NOMO-1 treated with DMSO at 0.1 percent for 48 hours (cell line): ENCODE results near the gene ARL5B.

Experiments
- DNase-seq: peaks from one replicate; lab custom pipeline; 2025; ENCODE audit not compliant: unreplicated experiment; lab: John Stamatoyannopoulos, UW

Gene ARL5B

DNA sequence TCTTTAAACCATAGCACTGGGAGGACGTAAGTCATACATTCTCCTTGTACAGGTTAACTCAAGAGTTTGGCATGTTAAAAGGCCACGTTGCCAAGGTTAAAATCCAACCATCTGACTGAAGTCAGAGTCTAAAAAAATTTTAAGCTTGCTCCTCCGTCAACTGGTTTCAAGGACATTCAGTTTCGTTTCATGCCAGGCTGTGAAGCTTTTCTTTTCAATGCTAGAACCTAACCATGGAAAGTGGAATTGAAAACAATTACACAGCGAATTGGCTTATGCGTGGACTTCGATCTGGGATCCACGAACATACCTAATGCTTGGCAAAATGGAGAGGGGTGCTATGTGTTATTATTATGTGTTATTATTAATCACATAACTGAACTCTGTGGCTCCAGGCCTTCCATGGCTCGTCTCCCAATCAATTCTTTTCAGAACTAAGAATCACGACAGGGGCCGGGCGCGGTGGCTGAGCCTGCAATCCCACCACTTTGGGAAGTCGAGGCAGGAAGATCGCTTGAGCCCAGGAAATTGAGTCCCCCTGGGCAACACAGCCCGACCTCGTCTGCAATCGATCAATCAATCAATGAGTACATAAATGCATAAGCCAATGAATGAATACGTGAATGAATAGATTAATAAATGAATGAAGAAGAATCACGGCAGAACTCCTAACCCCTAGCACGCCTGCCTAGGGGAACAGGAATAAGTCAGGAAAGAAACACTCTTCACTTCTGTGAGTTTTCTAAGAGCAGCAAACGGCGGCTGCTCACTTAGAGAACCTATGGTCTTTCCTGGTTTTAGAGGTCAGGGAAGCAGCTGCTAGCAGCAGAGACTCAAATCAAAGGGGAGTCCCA, 733 bp upstream of the ARL5B start:
- DNase-seq = peak; percentile 27

DNA sequence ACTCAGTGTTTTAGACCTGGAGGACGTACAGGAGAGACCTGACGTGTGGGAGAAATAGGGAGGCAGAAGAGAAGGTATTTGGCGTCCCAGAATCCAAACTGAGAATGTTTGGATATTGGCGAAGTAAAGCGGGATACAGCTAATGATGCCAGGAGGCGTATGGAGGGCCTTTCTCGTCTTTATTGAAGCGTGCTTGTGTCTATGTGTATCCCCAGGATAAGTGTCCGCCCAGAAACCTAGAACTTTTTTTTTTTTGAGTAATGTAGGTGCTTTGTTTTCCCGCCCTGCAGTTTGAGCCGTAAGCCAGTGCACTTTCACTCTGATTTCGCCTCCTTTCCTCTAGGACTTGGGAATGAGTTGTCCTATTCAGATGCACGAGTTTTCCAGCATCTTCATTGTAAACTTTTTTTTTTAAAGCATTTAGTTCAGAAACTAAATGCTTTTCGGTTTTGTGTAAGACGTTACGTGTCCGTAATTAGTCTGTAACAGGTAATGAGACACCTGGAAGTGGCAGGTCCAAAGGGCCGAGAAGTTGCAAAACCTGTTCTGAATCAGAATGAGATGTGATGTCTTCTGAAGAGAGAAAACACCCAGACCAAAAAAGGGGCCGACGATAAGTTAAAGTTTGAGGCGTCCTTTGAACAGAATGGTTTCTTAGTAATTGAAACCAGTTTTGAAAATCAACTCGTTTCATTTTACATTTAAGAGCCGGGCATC, 746 bp downstream of the ARL5B start:
- DNase-seq = peak; percentile 23

DNA sequence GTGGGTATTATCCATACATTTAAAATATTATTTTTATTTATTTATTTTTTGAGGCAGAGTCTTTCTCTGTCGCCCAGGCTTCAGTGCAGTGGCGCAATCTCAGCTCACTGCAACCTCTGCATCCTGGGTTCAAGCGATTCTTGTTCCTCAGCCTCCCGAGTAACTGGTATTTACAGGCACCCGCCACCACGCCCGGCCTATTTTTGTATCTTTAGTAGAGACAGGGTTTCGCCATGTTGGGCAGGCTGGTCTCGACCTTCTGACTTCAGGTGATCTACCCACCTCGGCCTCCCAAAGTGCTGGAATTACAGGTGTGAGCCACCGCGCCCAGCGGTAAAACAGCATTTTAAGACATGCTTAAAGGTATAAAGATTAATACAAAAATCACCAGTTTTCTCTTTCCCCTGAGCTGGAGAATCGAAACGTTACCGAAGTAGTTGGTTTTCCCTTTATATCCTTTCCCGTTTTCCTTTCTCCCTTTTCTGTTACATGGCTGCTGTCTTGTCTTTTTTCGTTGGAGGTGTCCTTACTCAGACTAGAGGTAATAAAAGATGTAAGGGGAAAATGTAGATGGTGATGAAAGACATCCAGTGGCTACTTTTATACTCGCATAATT, 1.7 kb downstream of the ARL5B start:
- no peak for DNase-seq

DNA sequence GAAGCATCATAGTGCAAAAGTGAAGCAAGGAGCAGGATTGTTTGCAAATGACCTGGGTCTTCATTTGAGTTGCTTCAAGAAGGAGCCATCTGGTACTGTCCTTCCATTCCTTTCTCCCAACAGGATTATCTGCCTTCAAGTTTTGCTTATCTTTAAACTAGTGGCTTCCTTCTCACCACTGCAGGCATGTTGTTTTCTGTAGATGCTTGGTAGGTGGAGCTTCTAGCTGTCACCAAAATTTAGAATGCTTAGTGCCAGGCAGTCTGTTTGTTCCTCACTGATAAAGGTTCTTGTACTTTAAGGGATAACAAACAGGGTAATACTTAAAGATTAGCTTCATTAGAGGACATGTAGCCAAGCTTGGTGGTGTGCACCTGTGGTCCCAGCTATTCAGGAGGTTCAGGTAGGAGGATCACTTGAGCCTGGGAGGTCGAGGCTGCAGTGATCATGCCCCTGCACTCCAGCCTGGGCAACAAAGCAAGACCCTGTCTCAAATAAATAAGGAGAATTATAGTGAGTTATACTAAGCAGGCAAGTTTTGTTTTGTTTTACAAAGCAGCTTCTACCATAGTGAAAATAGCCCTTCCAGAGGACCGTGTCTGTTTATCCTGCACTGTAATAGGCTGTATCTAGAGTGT, 5.7 kb downstream of the ARL5B start:
- DNase-seq = no peak

DNA sequence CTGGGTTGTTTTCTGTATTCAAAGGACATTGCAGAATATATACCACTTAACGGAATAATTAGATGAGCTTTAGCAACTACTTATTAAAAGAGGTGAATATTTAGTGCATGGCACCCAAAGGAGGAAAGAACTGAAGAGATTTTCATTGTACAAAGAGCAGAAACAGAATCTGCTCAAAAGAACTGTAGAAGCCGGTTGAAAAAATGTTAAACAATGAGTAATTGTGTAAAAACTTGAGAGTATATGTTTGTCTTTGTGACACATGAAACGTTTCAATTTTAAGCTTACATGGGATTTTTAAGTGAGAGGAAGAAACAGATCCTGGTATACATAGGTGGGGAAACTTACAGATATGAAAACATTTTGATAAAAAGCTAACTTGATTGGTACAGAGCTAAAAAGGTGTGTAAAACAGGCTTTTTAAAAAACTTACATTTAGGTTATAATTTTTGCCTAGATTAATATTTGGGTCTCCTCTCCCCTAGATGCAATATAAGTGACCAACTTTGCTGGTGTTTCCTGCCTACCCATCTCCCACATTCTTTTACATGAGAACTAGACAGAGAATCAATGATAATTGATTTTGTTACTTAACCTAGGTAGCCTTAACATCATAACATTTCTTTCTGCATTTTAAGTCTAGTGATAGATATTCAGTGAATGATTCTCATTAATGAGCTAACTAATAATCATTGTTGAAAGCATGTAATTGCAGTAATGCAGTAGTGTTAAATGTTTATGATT, 6.8 kb downstream of the ARL5B start:
- no peak for DNase-seq

DNA sequence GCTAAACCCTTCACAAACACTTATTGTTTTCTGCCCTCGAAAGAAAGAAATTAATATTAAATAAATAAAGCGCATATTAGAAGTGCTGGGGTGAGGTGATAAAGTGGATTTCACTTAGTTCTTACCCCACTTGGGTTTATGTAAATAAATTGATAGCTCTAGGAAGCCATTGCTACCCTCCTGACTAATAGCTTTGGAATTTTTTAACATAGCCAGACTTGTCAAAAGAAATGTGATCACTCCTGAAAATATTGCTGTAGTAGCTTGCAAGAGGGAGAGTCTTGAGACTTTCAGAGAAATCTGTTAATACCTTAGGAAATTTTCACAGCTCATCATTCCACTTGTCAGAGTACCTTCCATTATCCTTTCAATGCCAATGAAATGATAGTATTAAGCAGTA, 7.6 kb downstream of the ARL5B start:
- DNase-seq = no peak

DNA sequence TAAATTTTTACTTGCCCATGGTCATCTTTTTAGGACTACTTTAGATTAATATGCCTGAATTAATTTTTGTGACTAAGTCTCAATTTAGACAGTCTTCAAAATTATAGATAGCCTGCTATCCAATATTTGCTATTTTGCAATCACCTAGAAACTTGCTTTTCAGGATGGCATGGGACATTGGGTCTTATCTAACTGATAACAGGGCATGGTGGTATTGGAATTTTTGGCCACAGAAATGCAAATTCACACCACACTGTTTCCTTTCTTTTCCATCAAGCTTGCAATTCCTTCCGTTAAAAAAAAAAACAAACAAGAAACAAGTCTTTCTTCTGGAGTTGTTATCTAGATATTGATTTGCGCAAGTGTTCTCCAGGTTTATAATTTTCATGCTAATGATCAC, 8.8 kb downstream of the ARL5B start:
- no peak for DNase-seq

DNA sequence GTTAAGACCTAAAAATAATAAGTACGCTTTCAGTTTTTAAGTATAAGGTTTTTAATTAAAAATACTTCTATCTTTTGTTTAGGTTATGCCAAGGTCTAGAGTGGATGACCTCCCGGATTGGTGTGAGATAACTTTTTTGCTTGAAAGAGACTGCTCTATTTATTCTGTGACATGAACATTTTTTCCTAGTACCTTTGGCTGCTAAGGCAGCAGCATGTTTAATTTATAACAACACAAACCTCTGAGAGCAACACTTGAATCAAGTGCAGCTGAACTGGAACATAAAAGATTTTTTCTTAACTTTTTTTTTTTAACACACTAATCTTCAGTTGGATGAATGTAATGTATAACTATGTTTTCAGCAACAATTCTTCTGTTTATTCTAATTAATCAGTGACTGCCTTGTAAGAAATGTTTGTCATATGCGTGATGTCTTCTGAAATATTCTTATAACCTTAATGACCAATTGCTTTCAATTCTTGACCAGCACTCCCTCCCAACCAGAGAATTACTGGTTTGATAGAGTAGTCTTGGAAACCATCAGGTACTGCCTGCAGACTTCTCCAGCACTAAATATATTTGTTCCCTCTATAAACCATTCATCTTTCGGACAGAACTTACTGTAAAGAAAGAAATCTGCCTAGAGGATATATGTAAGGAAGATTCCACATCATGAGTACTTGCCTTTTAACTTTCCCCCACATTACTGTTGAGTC, 16.0 kb downstream of the ARL5B start:
- DNase-seq = no peak

DNA sequence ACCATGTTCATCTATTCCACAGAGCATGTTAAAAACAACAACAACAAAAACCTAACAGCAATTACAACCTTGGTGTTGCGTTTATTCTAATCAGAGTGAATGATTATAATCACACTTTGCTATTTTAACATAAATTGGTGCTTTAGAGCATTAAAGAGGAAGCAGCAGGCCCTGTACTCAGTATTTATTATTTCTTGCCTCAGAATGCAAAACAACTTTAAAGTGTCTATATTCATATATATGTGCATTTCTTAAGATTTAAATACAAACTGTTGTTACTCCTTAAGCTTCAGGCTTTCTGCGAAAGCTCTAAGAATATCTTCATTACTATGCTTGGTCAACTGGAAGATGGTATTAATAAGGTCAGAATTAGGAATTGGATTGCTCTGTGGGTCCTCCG, 21.5 kb downstream of the ARL5B start:
- no peak for DNase-seq

DNA sequence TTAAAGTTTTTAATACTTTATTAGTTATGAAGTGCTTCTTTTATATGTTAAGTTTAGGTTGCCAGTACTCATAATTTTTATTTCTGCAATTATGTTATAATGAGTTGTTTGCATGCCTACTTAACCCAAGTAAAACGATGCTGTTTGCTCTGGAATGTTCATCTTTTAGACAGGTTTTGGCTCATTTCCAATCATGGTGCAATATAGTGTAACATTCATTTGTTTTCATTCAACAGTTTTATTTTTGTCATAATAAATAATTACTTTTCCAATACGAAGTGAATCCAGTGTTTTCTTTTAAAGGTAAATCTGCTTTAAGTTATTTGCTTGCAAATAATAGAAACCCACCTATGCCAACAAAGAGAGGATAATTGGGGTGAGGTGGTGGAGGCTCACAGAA, 22.1 kb downstream of the ARL5B start:
- no peak for DNase-seq

DNA sequence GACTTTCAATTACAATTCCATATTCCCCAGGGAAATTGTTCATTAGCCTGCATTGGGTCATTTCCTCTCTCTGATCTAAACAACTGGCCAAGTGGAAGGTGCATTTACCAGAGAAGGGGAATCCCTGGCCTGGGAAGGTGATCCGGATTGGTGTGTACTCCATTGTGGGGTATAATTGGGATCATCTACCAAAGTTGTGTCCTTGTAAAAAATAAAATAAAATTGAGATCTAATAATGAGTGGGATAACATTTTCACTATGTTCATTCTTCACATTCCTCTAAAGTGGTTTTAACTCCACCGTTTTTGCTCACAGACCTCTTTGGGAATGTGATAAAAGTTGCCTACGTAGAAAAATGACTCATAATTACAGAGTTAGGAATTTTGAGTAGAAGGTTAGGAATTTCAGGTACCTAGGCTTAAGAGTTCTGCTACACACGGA, 22.8 kb downstream of the ARL5B start:
- DNase-seq = no peak

DNA sequence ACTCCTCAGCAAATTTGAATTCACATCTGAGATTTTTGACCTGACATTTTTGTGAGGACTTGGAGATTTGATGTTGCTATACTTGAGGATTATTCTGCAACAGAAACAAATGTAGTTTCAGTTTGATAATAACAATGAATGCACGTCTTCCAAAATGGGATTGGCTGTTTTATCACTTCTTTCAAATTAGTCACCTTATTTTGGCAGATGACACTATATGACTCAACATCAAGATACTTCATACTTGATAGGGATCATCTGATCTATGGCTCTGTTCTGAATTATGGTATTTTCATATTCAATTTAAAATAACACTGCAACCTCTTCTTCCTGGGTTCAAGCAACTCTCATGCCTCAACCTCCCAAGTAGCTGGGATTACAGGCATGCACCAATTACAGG, 24.2 kb downstream of the ARL5B start:
- DNase-seq = no peak

DNA sequence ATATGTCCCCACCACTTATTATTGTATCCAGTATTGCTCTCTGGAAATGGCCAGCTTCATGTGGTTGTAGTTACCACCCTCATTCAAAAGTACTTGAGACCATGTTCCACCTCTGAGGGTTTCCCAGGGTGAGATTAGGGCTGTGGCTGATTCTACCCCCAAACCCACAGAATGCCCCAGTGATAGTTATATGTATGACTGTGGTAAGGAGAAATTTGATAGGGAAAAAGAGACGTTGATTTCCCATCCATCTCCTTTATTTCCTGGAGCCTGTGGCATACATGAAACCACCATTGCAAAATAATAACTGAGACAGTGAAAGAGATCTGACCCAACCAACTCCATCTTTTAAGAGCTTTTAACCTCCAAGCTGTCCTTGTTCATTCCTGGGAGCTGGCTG, 25.2 kb downstream of the ARL5B start:
- no peak for DNase-seq

DNA sequence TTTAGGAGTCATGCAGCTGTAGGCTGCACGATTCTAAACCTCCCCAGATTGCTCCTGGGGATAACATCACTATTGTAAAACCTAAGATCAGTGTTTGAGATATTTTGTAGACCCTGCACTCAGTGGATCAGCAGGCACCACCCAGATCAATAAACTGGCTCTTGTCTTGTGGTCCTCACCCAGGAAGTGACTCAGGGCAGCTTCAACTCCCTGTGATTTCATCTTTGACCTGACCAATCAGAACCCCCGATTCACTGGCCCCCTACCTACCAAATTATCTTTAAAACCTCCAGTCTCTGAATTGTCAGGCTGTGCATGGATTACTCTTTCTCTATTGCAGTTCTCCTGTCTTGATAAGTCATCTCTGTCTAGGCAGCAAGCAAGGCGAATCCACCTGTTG, 25.7 kb downstream of the ARL5B start:
- no peak for DNase-seq

DNA sequence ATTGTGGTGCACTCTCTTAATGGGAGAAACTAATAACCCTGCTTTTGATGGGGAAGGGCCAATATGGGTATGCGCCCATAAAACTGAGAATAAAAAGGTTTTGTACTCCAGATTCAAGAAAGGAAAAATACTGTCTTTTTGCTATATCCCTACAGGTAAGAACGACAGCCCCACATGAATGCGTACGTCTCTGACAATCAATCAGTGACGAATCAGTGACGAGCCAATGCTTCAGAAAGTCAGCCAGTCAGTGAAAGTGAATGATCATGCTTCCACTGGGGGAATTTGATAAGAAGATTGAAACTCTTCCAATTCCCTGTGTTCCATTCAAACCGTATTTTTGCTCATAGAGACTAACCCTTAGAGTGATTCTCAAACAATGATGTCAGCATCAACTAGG, 26.3 kb downstream of the ARL5B start:
- DNase-seq = no peak

DNA sequence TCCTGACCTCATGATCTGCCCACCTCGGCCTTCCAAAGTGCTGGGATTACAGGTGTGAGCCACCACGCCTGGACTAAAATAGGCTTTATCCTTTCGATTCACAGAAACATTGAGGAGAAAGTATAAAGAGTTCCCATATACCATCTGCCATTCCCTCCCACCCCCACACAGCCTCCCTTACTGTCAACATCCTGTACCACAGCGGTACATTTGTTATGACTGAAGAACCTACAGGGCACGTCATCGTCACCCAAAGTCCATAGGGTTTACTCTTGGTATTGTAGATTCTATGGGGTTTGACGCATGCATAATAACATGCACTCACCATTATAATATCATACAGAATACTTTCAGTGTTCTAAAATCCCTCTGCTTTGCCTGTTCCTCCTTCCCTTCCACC, 28.0 kb downstream of the ARL5B start:
- no peak for DNase-seq

DNA sequence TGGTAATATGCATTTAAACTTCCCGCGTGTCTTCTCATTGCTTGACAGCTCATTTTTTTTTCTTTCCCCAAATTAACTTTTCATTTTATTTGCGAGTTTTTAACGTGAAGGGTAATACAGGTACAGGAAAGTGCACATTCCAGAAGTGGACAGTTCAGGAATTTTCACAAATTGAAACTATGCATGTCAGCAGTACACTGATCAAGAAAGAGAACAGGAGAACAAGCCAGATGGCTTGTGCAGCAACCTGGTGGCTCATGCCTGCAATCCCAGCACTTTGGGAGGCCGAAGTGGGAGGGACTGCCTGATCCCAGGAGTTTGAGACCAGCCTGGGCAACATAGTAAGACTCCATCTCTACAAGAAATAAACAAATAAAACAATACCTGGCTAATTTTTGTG, 28.5 kb downstream of the ARL5B start:
- no peak for DNase-seq

DNA sequence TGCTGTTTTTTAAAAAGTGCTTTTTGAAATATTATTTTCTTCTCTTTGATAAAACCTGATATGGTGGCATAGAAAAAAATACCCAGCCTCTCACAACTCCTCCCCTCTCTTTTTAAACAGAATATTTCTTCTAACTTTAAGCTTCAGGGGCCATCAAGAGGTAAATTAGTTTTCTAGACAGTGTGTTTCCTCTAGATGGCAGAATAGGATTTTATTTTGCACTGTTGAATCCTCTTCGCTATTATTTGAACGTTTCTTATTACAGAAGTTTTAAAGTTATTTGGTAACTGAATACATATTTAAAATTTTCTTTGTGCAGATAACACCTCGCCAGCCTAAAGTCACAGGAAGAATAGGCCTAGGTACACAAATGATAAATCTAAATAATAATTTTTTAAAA, 30.3 kb downstream of the ARL5B start:
- DNase-seq = peak; percentile 37

DNA sequence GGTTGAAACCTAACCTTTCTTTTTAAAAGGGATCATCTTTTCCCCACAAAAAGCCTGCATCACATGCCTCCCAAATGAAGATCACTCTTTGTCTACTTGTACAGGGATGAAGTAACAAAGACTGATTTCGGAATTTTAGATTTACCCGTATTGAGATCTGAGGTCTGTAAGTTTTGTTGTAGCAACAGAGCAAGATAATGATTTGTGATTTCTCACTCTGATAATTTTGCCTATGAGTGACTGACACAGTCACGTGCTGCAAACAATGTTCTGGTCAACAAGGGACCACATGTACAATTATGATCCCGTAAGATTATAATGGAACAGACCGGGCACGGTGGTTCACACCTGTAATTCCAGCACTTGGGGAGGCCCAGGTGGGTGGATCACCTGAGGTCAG, 31.3 kb downstream of the ARL5B start:
- DNase-seq = no peak
